HuH-7.5 (cell line): ENCODE measurements around the gene PLK5.
"Not testable (repeated sequence)": the region's sequence is repeated elsewhere in the genome, so short reads cannot be mapped to it uniquely, and the experiment has no call there.

ENCODE experiments used
- DNase-seq: peaks from one replicate; pipeline ENCODE4 v3.0.0; 2011; ENCODE audit warnings: low spot score

Gene PLK5, protein sequence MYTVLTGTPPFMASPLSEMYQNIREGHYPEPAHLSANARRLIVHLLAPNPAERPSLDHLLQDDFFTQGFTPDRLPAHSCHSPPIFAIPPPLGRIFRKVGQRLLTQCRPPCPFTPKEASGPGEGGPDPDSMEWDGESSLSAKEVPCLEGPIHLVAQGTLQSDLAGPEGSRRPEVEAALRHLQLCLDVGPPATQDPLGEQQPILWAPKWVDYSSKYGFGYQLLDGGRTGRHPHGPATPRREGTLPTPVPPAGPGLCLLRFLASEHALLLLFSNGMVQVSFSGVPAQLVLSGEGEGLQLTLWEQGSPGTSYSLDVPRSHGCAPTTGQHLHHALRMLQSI

DNA sequence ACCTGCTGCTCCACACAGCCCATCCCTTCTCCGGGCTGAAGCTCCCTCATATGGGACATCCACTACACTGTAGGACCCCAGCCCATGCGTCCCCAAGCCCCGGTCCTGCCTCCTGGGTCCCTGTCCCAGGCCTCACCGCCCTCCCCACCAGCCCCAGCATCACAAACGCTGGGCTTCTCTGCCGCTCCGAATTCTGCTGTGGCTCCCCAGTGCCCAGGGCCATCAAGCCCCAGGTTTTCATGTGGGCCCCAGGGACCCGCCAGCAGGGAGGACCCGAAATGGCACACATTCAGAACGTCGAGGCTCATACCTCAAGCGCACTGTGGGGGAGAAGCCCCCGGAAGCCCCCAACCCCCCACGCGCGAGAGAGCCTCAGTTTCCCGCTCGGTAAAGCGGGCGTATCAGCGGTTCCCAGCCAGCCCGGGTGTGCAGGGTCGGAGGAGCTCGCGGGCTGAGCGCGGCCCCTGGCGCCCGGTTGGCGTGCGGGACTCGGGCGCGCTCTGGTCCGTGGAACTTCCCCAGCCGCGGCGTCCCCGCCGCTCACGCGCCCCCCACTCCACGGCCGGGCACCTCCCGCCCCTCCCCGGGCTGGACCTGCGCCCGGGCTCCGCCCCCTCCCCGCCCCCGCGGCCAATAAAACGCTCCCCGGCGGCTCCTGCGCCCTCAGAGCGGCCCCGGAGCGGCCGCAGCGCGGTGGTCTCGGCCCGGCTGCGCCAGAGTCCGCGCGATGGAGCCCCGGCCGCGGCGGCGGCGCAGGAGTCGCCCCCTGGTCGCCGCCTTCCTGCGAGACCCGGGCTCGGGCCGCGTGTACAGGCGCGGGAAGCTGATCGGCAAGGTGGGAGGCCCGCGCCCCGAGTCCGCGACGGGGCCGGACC lies at the start of gene PLK5:
Gene PLK5, plus strand, starts transcription at position 666 of the 875 bp plus-strand sequence. CDS start 2,920 bp downstream, outside the sequence.
- DNase-seq: no peak

- DNase-seq: no peak
Measured at GRCh38 chr19:1474765-1475351, 49.0 kb upstream of the PLK5 start.

DNA sequence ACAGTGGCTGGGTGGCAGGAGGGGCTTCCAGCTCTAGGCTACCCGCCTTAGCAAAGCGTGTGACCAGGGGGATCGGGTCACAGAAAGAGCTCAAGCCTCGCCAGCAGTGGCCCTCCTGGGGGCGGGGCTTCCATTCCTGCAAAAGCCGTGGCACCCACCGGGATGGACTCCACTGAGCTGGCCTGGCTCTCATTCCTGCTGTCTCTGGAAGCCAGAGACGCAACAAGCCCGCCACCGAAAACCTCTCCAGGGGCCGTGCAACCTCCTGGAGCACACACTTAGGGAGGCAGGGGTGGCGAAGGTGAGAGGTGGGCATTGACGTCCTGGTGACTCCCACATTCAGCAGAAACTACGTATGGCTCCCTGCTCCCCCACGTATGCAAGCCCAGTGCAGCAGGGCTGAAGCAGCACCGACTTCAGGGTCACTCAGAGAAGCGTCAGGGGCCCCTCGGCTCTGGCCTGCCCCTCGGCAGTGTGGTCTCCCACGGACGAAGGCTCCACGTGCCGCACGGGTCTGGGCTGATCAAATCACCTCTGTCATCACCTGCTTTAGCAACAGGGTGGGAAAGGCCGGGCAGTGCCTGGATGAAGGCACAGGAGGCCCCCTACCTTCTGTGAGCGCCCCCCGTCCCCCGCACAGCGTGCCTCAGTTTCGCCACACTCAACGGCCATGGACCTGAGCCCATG lies 48.0 kb upstream of the PLK5 start:
- no peak for DNase-seq

GRCh38 chr19:1477056-1477455 lies 46.8 kb upstream of the PLK5 start:
- DNase-seq: not testable (repeated sequence)

GRCh38 chr19:1478934-1479707 lies 44.8 kb upstream of the PLK5 start, which contains the start of gene C19orf25:
Gene C19orf25, minus strand, starts transcription at chr19:1479215. Its CDS starts 312 bp downstream, at chr19:1478903.
- peak; percentile 99 for DNase-seq

DNA sequence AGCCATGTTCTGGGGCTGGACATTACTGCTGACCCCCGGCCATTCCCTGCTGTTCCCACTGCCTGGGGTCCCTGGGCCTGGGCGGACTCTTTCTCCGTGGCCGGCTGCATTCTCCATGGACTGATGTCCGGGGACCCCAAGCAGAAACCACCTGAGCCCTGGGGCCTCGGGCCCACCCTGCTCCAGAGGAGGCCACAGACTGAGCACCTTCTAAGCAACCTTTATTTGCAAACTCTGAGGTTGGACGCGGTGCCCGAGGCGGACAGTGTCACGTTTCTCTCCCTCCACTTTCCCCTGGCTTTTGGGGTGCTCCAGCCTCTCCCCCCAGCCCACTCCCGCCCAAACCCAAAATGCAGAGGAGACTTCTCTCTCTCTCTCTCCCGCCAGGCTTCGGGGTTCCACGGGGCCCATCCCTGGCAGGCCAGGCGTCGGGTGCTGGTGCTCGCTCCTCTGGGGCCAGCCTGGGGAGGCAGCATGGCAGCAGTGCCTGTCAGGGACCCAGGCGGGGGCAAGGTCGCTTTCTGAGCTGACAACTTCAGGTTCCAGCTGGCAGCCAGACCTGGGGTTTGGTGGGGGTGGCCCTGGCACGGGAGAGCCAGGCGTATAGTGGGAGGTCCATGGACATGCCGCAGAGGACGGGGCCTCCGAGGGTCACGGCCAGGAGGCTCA lies 42.5 kb upstream of the PLK5 start:
- no peak for DNase-seq

DNA sequence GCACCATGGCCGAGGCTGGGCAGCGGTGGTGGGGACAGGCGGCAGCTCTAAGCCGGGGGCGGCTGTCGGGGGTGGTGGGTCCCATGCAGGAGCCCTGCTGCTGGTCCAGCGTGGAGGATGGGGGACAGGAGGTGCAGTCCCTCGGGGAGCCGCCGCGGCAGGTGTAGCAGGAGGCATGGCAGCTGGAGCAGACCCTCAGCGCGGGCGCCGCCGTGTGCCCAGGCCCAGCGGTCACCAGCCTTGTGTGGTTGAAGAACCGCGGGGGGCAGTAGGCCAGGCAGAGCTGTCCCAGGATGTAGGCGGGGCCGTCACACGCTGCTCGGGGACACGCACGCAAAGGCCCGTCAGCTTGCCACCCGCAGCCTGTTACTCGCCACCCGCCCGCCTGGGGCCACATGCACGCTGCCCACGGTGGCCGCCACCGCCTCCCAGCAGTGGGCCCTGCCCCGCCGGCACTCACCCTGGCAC lies 42.0 kb upstream of the PLK5 start:
- DNase-seq: no peak

GRCh38 chr19:1482361-1483130 lies 41.3 kb upstream of the PLK5 start:
- DNase-seq: no peak

- no peak for DNase-seq
Measured at GRCh38 chr19:1483131-1483978, 40.5 kb upstream of the PLK5 start.

- no peak for DNase-seq
Measured at GRCh38 chr19:1483979-1484428, 39.9 kb upstream of the PLK5 start.

GRCh38 chr19:1486720-1487575 lies 36.9 kb upstream of the PLK5 start:
- no peak for DNase-seq

DNA sequence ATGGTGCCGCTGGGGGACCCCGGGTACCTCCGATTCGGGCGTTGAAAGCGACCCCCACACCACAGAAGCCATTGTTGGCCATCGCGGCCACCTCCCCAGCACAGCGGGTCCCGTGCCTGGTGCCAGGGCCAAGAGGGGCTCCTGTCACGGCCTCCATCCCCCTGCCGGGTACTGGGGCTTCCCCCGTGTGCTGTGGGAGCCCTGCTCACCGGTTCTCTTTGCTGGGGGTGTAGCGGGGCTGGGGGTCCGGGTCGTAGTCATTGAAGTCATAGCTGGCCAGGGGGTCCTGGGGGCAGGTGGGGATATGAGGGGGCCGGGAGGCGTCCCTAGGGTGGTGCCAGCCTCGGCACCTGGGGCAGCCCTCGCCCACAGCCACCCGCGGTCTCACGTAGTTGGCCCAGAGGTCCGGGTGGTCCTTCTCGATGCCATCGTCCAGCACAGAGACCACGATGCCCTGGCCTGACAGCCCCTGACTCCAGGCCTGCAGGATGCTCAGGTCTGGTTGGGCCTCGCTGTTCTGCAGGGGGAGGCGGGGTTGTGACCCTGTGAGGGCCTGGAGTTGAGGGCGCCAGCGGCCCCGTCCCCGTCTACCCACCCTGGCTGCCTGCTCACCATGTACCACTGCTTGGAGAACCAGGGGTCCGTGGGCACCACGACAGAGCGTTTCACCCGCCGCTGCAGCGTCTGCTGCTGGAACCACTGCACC lies 36.1 kb upstream of the PLK5 start:
- no peak for DNase-seq

GRCh38 chr19:1488282-1488601 lies 35.6 kb upstream of the PLK5 start:
- DNase-seq: no peak

- no peak for DNase-seq
Measured at GRCh38 chr19:1489463-1490310, 34.2 kb upstream of the PLK5 start.

DNA sequence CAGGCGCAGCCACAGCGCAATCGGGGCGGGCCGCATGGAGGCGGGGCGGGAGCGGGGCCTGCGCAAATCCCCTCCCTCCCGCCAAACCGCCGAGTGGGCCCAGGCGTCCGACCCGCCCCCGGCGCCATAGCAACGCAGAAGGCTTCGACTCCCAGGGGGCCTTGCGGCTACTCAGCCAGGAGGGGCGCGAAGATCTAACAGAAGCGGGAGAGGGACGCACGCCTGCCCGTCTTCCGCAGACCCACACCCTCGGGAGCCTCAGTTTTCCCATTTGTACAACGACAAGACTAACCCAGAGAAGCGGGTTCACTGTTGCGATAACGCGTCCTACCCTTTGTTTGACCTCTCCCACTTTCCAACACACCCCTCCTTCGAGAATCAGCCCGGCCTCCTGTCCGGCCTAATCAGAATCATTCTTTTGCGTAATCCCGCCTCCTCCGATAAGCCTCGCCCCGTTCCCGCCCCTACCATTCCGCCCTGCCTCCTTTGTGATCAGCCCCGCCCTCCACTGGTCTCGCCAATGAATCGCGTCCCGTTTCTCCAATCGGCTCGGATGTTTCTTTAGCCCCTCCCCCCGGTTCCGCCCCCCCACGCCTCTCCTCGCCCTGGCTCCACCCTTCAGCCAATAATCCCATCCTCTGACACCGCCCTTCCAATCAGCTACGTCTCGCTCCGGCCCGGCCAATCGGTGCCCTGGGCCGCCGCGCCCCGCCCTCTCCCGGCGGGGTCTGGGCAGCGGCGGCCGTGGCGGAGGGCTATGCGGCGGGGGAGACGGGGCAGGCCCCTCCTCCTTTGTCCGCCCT lies 33.4 kb upstream of the PLK5 start, which contains the start of gene PCSK4:
Gene PCSK4, minus strand, starts transcription at position 40 of the 803 bp plus-strand sequence. Its CDS starts 4 bp downstream, at position 36.
- peak; percentile 98 for DNase-seq
